ENCODE results near the gene RAB40C.

DNA sequence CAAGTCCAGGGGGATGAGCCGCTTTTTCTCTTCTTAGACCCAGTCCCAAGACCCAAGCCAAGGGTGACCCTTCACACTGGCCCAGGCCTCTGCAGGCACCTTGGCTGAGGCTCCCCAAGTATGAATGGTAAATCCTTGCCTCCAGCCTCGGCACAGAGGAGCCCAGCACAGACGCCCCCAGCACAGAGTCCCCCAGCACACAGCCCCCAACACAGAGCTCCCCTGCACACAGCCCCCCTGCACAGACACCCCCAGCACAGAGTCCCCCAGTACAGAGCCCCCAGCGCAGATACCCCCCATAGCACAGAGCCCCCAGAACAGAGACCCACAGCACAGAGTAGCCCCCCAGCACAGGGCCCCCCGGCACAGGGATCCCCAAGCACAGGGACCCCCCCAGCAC lies 50.7 kb downstream of the RAB40C start:
- TF ChIP-seq CTCF (conservative IDR thresholded peaks at IDR 0.05 in 1 of 2, IDR thresholded peaks at IDR 0.05 in 1 of 2; ENCODE audit: low read depth in 1 of 2, low read length in 2 of 2) = no peak
- no peak for TF ChIP-seq EZH2 (IDR thresholded peaks at IDR 0.05; ENCODE audit: low read length, missing control alignments)

Data from fibroblast of lung (primary cell).